Left lung (tissue), 10 donors: ENCODE results near the gene SPTBN1. TPM values are rescaled to one million over a fixed set of nuclear protein-coding genes. Genes with fewer than 3 reads are reported as not detected.
A peak's percentile ranks its signal among the peaks of the same experiment; 100 is the strongest.

Experiments
- ATAC-seq: fragments of 200-7000 bp; cut with Tn5 transposase; one replicate; pipeline ENCODE4 v1.9.1; 2020; ENCODE audit warnings: moderate library complexity
- DNase-seq, 4 donors: peaks; one replicate each; pipeline ENCODE4 v3.0.0-alpha.2; 2013 to 2020
- H3K27ac ChIP-seq, 2 donors: fragments of 200-600 bp; sonication (generic) in 1 of 2; one replicate each; pipeline versions ENCODE4 v1.5.0 to v1.8.0; 2020 to 2021
- H3K27me3 ChIP-seq, 2 donors: fragments of 200-600 bp; sonication (generic) in 1 of 2; one replicate each; pipeline versions ENCODE4 v1.5.0 to v1.8.0; 2020 to 2021
- H3K36me3 ChIP-seq, 2 donors: fragments of 200-600 bp; sonication (generic) in 1 of 2; one replicate each; pipeline versions ENCODE4 v1.5.0 to v1.8.0; 2020 to 2021
- H3K4me1 ChIP-seq, 2 donors: fragments of 200-600 bp; one replicate each; pipeline ENCODE4 v1.8.0; 2021
- H3K4me3 ChIP-seq, 2 donors: fragments of 200-600 bp; sonication (generic) in 1 of 2; one replicate each; pipeline versions ENCODE4 v1.5.0 to v1.8.0; 2020 to 2021; ENCODE audit warnings: mild to moderate bottlenecking in 1 of 2
- H3K9me3 ChIP-seq, 2 donors: fragments of 200-600 bp; sonication (generic) in 1 of 2; one replicate each; pipeline versions ENCODE4 v1.5.0 to v1.8.0; 2020 to 2021
- CTCF ChIP-seq, 2 donors: fragments of 200-600 bp; sonication (generic) in 1 of 2; IDR thresholded peaks; one replicate each; pipeline versions ENCODE4 v1.5.0 to v1.8.0; 2021; ENCODE audit warnings: antibody characterized with exemption in 2 of 2
- intact Hi-C, 2 donors: fragments of 100-400 bp; cut with DNase I; formaldehyde crosslinking; loops; one replicate each; pipeline versions ENCODE4 v1.11.2 to v1.14.2; 2022
- polyA plus RNA-seq, 6 donors: library from polyadenylated mRNA; unstranded; fragments of 120-200 nt; gene quantifications; one replicate each; pipeline ENCODE4 v1.2.1, GENCODE V29; 2013; ENCODE audit not compliant: insufficient read length in 6 of 6
- total RNA-seq, 2 donors: library from RNA; stranded (reverse); fragmentation: NEBNext Ultra II Directional; extraction: Animal tissue kit (Norgen Biotek cat#: 25700); gene quantifications; one replicate each; pipeline ENCODE4 v1.2.1, GENCODE V29; 2021
- donor health status: DM: no; HTN: yes; CAD: no.
- donor health status: DM: no; HTN: no; CAD: no.

SPTBN1 gene
- total and polyA plus RNA-seq, 8 donors = 441 to 578 (median 543) TPM

GRCh38 chr2:54578648-54579045 is 122.5 kb downstream of the SPTBN1 start:
- intact Hi-C loops = no loop called here
- Histone ChIP-seq H3K36me3 (no peaks in the 10 kb centered on the region), H3K27ac (peak overlapping the region in 1 of 2 donors; percentile 71), H3K27me3 (no peaks in the 10 kb centered on the region), H3K4me3 (no peak overlapping the region), H3K4me1 (peaks cover 42 to 94% of the 10 kb centered on the region in 2 donors), H3K9me3 (no peaks in the 10 kb centered on the region)
- ATAC-seq = no peak
- no peak for TF ChIP-seq CTCF (IDR thresholded peaks at IDR 0.05)
- no peak for DNase-seq

DNA sequence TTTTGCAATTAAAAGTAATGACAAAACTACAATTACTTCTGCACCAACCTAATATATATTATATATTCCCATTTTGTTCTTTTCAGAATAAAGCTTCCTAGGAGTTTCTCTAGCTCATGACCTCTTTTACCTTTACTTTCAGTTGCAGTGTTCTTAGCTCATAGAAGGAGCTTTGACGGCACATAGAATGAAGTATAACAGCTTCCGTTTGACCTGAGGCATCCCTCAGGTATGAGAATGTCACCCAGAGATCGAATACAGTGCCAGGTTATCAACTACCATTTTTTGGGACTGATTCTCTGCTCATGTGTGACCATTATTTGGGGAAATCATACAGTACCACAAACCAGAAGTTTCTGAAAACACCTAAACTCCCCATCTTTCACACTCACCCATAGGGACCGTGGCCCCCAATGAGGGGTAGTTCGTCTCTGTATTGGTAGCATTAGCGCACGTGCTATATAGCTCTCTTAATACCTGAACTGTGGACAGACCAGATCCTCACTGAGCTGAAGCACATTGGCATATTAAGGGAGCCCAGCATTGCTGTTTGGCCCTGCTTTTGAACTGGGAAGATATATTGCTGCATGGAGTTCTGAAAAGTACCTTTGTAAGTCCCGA is 123.0 kb downstream of the SPTBN1 start:
- Histone ChIP-seq H3K9me3 (no peaks in the 10 kb centered on the region), H3K4me1 (peaks cover 37 to 91% of the 10 kb centered on the region in 2 donors), H3K36me3 (no peaks in the 10 kb centered on the region), H3K4me3 (no peak overlapping the region), H3K27me3 (no peaks in the 10 kb centered on the region), H3K27ac (peak overlapping the region in 1 of 2 donors; percentile 71)
- ATAC-seq = no peak
- no peak for TF ChIP-seq CTCF (IDR thresholded peaks at IDR 0.05)
- DNase-seq = no peak
- intact Hi-C loops = no loop called here

DNA sequence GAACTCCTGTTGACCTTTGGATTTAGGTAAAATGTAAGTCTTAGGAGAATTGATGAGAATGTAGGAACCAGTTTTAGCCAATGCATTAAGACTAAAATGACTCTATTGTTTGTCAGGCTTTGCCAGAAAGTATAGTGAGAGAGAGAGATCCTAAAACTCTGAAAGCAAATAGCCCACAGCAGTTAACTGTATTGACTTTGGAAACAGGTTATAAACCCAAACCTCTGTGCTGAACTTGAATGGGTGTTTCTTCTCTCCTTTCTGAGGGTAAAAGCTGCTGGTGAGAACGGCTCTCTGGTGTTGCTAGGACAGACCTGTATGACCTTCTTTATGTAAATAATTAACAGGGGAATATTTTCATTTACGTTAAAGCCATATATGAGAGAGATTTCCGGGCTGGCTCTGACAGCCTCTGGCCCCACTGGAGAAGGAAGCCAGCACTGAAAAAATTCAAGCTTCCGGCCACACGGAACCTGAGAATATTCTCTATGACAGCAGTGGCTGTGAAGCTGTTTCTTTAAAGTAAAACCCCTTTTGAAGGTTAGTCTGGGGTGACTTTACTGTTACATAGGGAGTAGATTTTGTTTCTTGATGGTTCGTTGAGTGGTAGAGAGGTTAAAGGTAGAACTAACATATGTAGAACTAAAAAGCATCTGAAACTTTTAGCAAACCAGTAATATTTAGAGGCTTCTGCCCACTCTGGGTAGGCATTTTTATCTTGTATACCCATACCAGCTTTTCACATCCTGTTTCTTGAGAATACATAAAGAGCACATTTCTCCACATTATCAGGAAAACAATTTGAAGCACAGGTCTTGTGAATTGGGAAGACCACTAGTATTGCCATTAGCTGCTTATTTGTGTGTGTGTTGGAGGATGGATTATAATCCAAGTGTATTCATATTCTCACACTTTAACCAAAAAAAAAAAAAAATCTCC is 123.8 kb downstream of the SPTBN1 start:
- H3K27me3 ChIP-seq = no peaks in the 10 kb centered on the region
- H3K4me3 ChIP-seq = no peak overlapping the region
- ATAC-seq (peak; percentile 26), DNase-seq (no peak)
- H3K27ac ChIP-seq = peak overlapping the region; percentile 42 to 71
- peaks cover 33 to 91% of the 10 kb centered on the region in 2 donors for H3K4me1 ChIP-seq
- no peak for TF ChIP-seq CTCF (IDR thresholded peaks at IDR 0.05)
- intact Hi-C loops = no loop called here
- no peaks in the 10 kb centered on the region for H3K36me3 ChIP-seq
- no peaks in the 10 kb centered on the region for H3K9me3 ChIP-seq

DNA sequence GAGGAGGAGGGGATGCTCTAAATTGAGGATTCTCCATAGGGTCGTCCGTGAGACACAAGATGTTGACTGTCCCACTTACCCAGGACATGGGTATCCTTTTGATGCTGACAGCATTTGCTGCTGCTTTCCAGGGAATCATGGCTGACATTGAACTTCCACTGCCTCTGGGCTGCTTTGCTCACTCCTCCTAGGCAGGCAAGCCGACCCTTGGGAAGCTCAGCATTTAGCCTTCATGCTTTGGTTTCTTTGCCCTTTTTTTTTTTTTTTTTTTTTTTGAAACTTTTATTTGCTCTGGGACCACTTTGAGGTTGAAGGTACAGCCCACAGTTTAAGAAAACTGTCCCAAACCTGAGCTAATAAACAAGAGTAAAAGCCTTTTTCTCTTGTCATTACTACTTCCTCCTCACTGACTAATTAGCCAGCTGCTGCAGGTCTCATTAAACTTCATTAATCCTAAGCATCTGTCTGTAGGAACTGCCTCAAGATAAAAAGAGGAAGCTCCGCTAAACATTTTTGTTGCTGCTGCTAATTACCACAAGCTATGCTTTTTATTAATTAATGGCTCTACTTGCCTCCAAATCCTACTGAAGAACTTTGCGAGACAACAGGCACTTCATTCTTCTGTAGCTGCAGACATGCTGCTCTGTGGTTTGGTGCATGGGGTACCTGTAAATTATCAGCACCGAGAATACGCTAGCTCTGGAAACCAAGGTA is 125.4 kb downstream of the SPTBN1 start:
- peaks cover 44 to 91% of the 10 kb centered on the region in 2 donors for H3K4me1 ChIP-seq

More for the DNA sequence above, 125.4 kb downstream of the SPTBN1 start:
- intact Hi-C loops = no loop called here
- H3K27me3 ChIP-seq = no peaks in the 10 kb centered on the region
- no peak for TF ChIP-seq CTCF (IDR thresholded peaks at IDR 0.05)
- DNase-seq (no peak), ATAC-seq (no peak)
- H3K27ac ChIP-seq = peak overlapping the region in 1 of 2 donors; percentile 57
- H3K4me3 ChIP-seq = no peak overlapping the region
- no peaks in the 10 kb centered on the region for H3K36me3 ChIP-seq
- H3K9me3 ChIP-seq = no peaks in the 10 kb centered on the region
